ENCODE data around the gene CLK3. TPM values are rescaled to one million over a fixed set of nuclear protein-coding genes. Genes with fewer than 3 reads are reported as not detected.

CLK3 gene
- total and polyA plus RNA-seq, 2 donors, result 53.2 to 90.8 TPM

GRCh38 chr15:74621546-74621920 lies 5.9 kb downstream of the CLK3 start:
- Histone ChIP-seq H3K36me3 (ENCODE audit: control insufficient read depth in 2 of 2, insufficient read depth in 2 of 2, low read length in 1 of 2) (peaks cover 82% of the 10 kb centered on the region in 2 donors), H3K9me3 (ENCODE audit: control insufficient read depth in 2 of 2, insufficient read depth in 1 of 2, low read length in 1 of 2) (no peaks in the 10 kb centered on the region), H3K27me3 (ENCODE audit: control insufficient read depth in 2 of 2, insufficient read depth in 1 of 2, low read length in 1 of 2) (no peaks in the 10 kb centered on the region), H3K27ac (ENCODE audit: low read depth in 1 of 2, low read length in 1 of 2) (no peak overlapping the region), H3K4me3 (ENCODE audit: low read length in 2 of 2) (no peak overlapping the region), H3K4me1 (ENCODE audit: control insufficient read depth in 2 of 2, insufficient read depth in 2 of 2, low read length in 2 of 2) (peaks cover 8 to 12% of the 10 kb centered on the region in 2 donors)
- WGBS, result 99% methylated on average over 16 of the region's 16 CpGs
- DNase-seq (ENCODE audit: low read depth in 6 of 9, low spot score in 9 of 9), result no peak

GRCh38 chr15:74621936-74622335 lies 6.3 kb downstream of the CLK3 start:
- H3K36me3 ChIP-seq (ENCODE audit: control insufficient read depth in 2 of 2, insufficient read depth in 2 of 2, low read length in 1 of 2), result peaks cover 86% of the 10 kb centered on the region in 2 donors
- 98% methylated on average over 21 of the region's 21 CpGs for WGBS
- H3K4me1 ChIP-seq (ENCODE audit: control insufficient read depth in 2 of 2, insufficient read depth in 2 of 2, low read length in 2 of 2), result peaks cover 4 to 8% of the 10 kb centered on the region in 2 donors
- DNase-seq (ENCODE audit: low read depth in 6 of 9, low spot score in 9 of 9), result no peak
- no peak overlapping the region for H3K4me3 ChIP-seq (ENCODE audit: low read length in 2 of 2)
- no peak overlapping the region for H3K27ac ChIP-seq (ENCODE audit: low read depth in 1 of 2, low read length in 1 of 2)
- H3K27me3 ChIP-seq (ENCODE audit: control insufficient read depth in 2 of 2, insufficient read depth in 1 of 2, low read length in 1 of 2), result no peaks in the 10 kb centered on the region
- H3K9me3 ChIP-seq (ENCODE audit: control insufficient read depth in 2 of 2, insufficient read depth in 1 of 2, low read length in 1 of 2), result no peaks in the 10 kb centered on the region

DNA sequence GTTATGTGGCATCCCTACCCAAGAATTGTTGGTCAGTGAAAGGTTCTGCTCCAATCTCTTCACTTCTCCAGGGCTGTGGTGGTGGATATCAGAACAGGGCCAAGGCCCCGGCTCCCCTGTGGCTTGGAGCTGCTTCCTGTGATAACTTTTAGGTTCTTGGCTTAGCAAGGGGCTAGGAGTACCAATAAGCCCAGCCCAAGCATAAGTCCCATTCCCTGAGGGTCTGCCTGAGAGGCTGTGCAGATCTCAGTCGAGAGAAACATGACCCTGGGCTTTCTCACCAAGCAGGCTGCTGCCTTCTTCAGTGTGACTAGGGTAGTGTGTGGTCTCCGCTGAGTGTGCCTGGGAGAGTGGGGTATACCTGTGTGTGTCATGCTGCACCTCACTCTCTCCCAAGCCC lies 7.1 kb downstream of the CLK3 start:
- Histone ChIP-seq H3K27me3 (ENCODE audit: control insufficient read depth in 2 of 2, insufficient read depth in 1 of 2, low read length in 1 of 2) (no peaks in the 10 kb centered on the region), H3K9me3 (ENCODE audit: control insufficient read depth in 2 of 2, insufficient read depth in 1 of 2, low read length in 1 of 2) (no peaks in the 10 kb centered on the region), H3K27ac (ENCODE audit: low read depth in 1 of 2, low read length in 1 of 2) (no peak overlapping the region), H3K4me1 (ENCODE audit: control insufficient read depth in 2 of 2, insufficient read depth in 2 of 2, low read length in 2 of 2) (peaks cover 0 to 3% of the 10 kb centered on the region in 2 donors), H3K36me3 (ENCODE audit: control insufficient read depth in 2 of 2, insufficient read depth in 2 of 2, low read length in 1 of 2) (peaks cover 94 to 95% of the 10 kb centered on the region in 2 donors), H3K4me3 (ENCODE audit: low read length in 2 of 2) (no peak overlapping the region)
- WGBS, result 96% methylated on average over 3 of the region's 3 CpGs
- DNase-seq (ENCODE audit: low read depth in 6 of 9, low spot score in 9 of 9), result no peak

DNA sequence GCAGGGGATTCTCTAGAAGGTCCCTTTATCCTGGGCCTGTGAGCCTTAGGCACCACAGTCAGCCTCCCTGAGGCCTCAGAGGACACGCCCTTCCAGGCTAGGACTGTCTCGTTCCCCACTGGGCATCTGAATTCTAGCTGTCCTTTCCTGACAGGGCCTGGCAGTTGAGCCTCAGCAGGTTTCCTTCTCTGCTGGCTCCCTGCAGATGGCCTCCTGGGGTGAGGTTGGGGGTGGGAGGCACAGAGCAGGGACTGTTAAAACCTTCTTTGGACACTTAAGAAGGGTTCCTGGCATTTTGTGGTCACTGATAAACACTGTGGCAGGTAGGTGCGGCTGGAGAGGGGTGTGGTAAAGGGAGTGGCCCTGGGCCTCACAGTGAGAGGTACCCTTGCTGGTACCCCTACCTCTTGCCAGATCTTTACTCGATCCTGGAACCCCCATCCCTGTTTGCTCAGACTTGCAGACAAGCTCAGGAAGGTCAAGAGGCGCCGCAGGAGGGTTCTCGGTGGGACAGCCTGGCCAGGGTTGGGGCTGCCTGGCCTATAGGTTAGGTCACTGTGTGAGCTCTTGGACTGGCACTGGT lies 8.5 kb downstream of the CLK3 start:
- no peak overlapping the region for H3K4me3 ChIP-seq (ENCODE audit: low read length in 2 of 2)
- WGBS, result 96% methylated on average over 7 of the region's 7 CpGs
- DNase-seq (ENCODE audit: low read depth in 6 of 9, low spot score in 9 of 9), result no peak
- H3K36me3 ChIP-seq (ENCODE audit: control insufficient read depth in 2 of 2, insufficient read depth in 2 of 2, low read length in 1 of 2), result peaks cover 100% of the 10 kb centered on the region in 2 donors
- H3K4me1 ChIP-seq (ENCODE audit: control insufficient read depth in 2 of 2, insufficient read depth in 2 of 2, low read length in 2 of 2), result no peaks in the 10 kb centered on the region
- H3K9me3 ChIP-seq (ENCODE audit: control insufficient read depth in 2 of 2, insufficient read depth in 1 of 2, low read length in 1 of 2), result no peaks in the 10 kb centered on the region
- H3K27me3 ChIP-seq (ENCODE audit: control insufficient read depth in 2 of 2, insufficient read depth in 1 of 2, low read length in 1 of 2), result no peaks in the 10 kb centered on the region
- no peak overlapping the region for H3K27ac ChIP-seq (ENCODE audit: low read depth in 1 of 2, low read length in 1 of 2)

- no peaks in the 10 kb centered on the region for H3K4me1 ChIP-seq (ENCODE audit: control insufficient read depth in 2 of 2, insufficient read depth in 2 of 2, low read length in 2 of 2)
- no peak overlapping the region for H3K27ac ChIP-seq (ENCODE audit: low read depth in 1 of 2, low read length in 1 of 2)
- WGBS, result 97% methylated on average over 6 of the region's 6 CpGs
Observed at GRCh38 chr15:74625693-74626092, 10.1 kb downstream of the CLK3 start.

GRCh38 chr15:74626336-74626735 lies 10.7 kb downstream of the CLK3 start:
- Histone ChIP-seq H3K27ac (ENCODE audit: low read depth in 1 of 2, low read length in 1 of 2) (no peak overlapping the region), H3K4me1 (ENCODE audit: control insufficient read depth in 2 of 2, insufficient read depth in 2 of 2, low read length in 2 of 2) (no peaks in the 10 kb centered on the region), H3K4me3 (ENCODE audit: low read length in 2 of 2) (no peak overlapping the region), H3K27me3 (ENCODE audit: control insufficient read depth in 2 of 2, insufficient read depth in 1 of 2, low read length in 1 of 2) (no peaks in the 10 kb centered on the region), H3K9me3 (ENCODE audit: control insufficient read depth in 2 of 2, insufficient read depth in 1 of 2, low read length in 1 of 2) (no peaks in the 10 kb centered on the region), H3K36me3 (ENCODE audit: control insufficient read depth in 2 of 2, insufficient read depth in 2 of 2, low read length in 1 of 2) (peaks cover 98 to 100% of the 10 kb centered on the region in 2 donors)
- no peak for DNase-seq (ENCODE audit: low read depth in 6 of 9, low spot score in 9 of 9)
- WGBS, result 97% methylated on average over 7 of the region's 7 CpGs

More at GRCh38 chr15:74625693-74626092, 10.1 kb downstream of the CLK3 start:
- no peaks in the 10 kb centered on the region for H3K27me3 ChIP-seq (ENCODE audit: control insufficient read depth in 2 of 2, insufficient read depth in 1 of 2, low read length in 1 of 2)
- peaks cover 98 to 100% of the 10 kb centered on the region in 2 donors for H3K36me3 ChIP-seq (ENCODE audit: control insufficient read depth in 2 of 2, insufficient read depth in 2 of 2, low read length in 1 of 2)
- H3K4me3 ChIP-seq (ENCODE audit: low read length in 2 of 2), result no peak overlapping the region
- no peaks in the 10 kb centered on the region for H3K9me3 ChIP-seq (ENCODE audit: control insufficient read depth in 2 of 2, insufficient read depth in 1 of 2, low read length in 1 of 2)
- DNase-seq (ENCODE audit: low read depth in 6 of 9, low spot score in 9 of 9), result no peak

GRCh38 chr15:74626752-74627692 lies 11.4 kb downstream of the CLK3 start:
- H3K9me3 ChIP-seq (ENCODE audit: control insufficient read depth in 2 of 2, insufficient read depth in 1 of 2, low read length in 1 of 2), result no peaks in the 10 kb centered on the region
- WGBS, result 90% methylated on average over 10 of the region's 10 CpGs

DNA sequence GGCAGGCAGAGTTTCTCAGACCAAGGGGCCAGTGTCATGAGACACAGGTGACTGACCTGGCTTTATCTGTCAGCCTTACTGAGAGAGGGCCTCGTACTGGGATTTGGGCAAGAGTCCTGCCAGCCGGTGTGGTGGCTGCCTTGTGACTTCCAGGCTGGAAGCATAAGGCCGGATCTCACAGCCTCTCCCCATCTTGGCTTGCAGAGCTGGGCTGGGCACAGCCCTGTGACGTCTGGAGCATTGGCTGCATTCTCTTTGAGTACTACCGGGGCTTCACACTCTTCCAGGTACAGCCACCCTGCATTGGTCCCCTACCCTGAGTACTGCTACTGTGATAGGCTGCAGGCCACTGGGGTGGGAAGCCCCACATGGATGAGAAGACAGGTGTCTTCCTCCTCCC lies 12.1 kb downstream of the CLK3 start:
- no peak for DNase-seq (ENCODE audit: low read depth in 6 of 9, low spot score in 9 of 9)
- H3K4me1 ChIP-seq (ENCODE audit: control insufficient read depth in 2 of 2, insufficient read depth in 2 of 2, low read length in 2 of 2), result no peaks in the 10 kb centered on the region
- H3K9me3 ChIP-seq (ENCODE audit: control insufficient read depth in 2 of 2, insufficient read depth in 1 of 2, low read length in 1 of 2), result no peaks in the 10 kb centered on the region
- no peak overlapping the region for H3K4me3 ChIP-seq (ENCODE audit: low read length in 2 of 2)
- H3K27ac ChIP-seq (ENCODE audit: low read depth in 1 of 2, low read length in 1 of 2), result no peak overlapping the region
- H3K27me3 ChIP-seq (ENCODE audit: control insufficient read depth in 2 of 2, insufficient read depth in 1 of 2, low read length in 1 of 2), result no peaks in the 10 kb centered on the region
- H3K36me3 ChIP-seq (ENCODE audit: control insufficient read depth in 2 of 2, insufficient read depth in 2 of 2, low read length in 1 of 2), result peaks cover 92 to 97% of the 10 kb centered on the region in 2 donors
- 96% methylated on average over 5 of the region's 5 CpGs for whole genome bisulfite sequencing

More at GRCh38 chr15:74626752-74627692, 11.4 kb downstream of the CLK3 start:
- Histone ChIP-seq H3K4me1 (ENCODE audit: control insufficient read depth in 2 of 2, insufficient read depth in 2 of 2, low read length in 2 of 2) (no peaks in the 10 kb centered on the region), H3K27ac (ENCODE audit: low read depth in 1 of 2, low read length in 1 of 2) (no peak overlapping the region), H3K4me3 (ENCODE audit: low read length in 2 of 2) (no peak overlapping the region), H3K27me3 (ENCODE audit: control insufficient read depth in 2 of 2, insufficient read depth in 1 of 2, low read length in 1 of 2) (no peaks in the 10 kb centered on the region), H3K36me3 (ENCODE audit: control insufficient read depth in 2 of 2, insufficient read depth in 2 of 2, low read length in 1 of 2) (peaks cover 95 to 97% of the 10 kb centered on the region in 2 donors)
- DNase-seq (ENCODE audit: low read depth in 6 of 9, low spot score in 9 of 9), result no peak

- H3K27ac ChIP-seq (ENCODE audit: low read depth in 1 of 2, low read length in 1 of 2), result no peak overlapping the region
- DNase-seq (ENCODE audit: low read depth in 6 of 9, low spot score in 9 of 9), result no peak
- WGBS, result 98% methylated on average over 3 of the region's 3 CpGs
- no peaks in the 10 kb centered on the region for H3K9me3 ChIP-seq (ENCODE audit: control insufficient read depth in 2 of 2, insufficient read depth in 1 of 2, low read length in 1 of 2)
- H3K4me3 ChIP-seq (ENCODE audit: low read length in 2 of 2), result no peak overlapping the region
- H3K27me3 ChIP-seq (ENCODE audit: control insufficient read depth in 2 of 2, insufficient read depth in 1 of 2, low read length in 1 of 2), result no peaks in the 10 kb centered on the region
- peaks cover 92 to 97% of the 10 kb centered on the region in 2 donors for H3K36me3 ChIP-seq (ENCODE audit: control insufficient read depth in 2 of 2, insufficient read depth in 2 of 2, low read length in 1 of 2)
- no peaks in the 10 kb centered on the region for H3K4me1 ChIP-seq (ENCODE audit: control insufficient read depth in 2 of 2, insufficient read depth in 2 of 2, low read length in 2 of 2)
Observed at GRCh38 chr15:74628199-74628598, 12.6 kb downstream of the CLK3 start.

Measured in thymus (tissue), 11 donors.